ENCODE data around the gene KDSR.
A peak's percentile ranks its signal among the peaks of the same experiment; 100 is the strongest.

Gene KDSR

DNA sequence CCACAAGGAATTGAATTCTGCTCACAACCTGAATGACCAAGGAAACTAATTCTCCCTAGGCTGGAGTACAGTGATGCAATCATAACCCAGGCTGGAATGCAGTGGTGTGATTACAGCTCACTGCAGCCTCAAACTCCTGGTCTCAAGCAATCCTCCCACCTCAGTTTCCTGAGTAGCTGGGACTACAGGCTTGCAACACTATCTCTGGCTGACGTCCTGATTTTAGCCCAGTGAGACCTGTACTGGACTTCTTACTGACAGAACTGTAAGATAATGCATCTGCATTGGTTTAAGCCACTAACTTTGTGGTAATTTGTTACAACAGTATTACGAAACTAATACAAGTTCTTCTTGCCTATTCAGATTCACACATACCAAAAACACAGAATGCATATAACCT, 9.5 kb upstream of the KDSR start:
- Histone ChIP-seq H3K27me3 (ENCODE audit: insufficient read depth, poor library complexity, severe bottlenecking) (no peaks in the 10 kb centered on the region), H3K4me3 (replicated peaks; ENCODE audit: insufficient read depth, low read length) (no peak overlapping the region), H3K27ac (replicated peaks) (no peak overlapping the region)
- no peak for TF ChIP-seq GABPA (IDR thresholded peaks at IDR 0.05; ENCODE audit: low read depth)
- TF ChIP-seq, protein P1, sequence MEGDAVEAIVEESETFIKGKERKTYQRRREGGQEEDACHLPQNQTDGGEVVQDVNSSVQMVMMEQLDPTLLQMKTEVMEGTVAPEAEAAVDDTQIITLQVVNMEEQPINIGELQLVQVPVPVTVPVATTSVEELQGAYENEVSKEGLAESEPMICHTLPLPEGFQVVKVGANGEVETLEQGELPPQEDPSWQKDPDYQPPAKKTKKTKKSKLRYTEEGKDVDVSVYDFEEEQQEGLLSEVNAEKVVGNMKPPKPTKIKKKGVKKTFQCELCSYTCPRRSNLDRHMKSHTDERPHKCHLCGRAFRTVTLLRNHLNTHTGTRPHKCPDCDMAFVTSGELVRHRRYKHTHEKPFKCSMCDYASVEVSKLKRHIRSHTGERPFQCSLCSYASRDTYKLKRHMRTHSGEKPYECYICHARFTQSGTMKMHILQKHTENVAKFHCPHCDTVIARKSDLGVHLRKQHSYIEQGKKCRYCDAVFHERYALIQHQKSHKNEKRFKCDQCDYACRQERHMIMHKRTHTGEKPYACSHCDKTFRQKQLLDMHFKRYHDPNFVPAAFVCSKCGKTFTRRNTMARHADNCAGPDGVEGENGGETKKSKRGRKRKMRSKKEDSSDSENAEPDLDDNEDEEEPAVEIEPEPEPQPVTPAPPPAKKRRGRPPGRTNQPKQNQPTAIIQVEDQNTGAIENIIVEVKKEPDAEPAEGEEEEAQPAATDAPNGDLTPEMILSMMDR (IDR thresholded peaks at IDR 0.05; ENCODE audit: insufficient read depth, low read length), result no peak
- no peak for TF ChIP-seq POLR2AphosphoS5 (IDR thresholded peaks at IDR 0.05; ENCODE audit: low read depth)
- TF ChIP-seq, protein P2, sequence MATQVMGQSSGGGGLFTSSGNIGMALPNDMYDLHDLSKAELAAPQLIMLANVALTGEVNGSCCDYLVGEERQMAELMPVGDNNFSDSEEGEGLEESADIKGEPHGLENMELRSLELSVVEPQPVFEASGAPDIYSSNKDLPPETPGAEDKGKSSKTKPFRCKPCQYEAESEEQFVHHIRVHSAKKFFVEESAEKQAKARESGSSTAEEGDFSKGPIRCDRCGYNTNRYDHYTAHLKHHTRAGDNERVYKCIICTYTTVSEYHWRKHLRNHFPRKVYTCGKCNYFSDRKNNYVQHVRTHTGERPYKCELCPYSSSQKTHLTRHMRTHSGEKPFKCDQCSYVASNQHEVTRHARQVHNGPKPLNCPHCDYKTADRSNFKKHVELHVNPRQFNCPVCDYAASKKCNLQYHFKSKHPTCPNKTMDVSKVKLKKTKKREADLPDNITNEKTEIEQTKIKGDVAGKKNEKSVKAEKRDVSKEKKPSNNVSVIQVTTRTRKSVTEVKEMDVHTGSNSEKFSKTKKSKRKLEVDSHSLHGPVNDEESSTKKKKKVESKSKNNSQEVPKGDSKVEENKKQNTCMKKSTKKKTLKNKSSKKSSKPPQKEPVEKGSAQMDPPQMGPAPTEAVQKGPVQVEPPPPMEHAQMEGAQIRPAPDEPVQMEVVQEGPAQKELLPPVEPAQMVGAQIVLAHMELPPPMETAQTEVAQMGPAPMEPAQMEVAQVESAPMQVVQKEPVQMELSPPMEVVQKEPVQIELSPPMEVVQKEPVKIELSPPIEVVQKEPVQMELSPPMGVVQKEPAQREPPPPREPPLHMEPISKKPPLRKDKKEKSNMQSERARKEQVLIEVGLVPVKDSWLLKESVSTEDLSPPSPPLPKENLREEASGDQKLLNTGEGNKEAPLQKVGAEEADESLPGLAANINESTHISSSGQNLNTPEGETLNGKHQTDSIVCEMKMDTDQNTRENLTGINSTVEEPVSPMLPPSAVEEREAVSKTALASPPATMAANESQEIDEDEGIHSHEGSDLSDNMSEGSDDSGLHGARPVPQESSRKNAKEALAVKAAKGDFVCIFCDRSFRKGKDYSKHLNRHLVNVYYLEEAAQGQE (IDR thresholded peaks at IDR 0.05; ENCODE audit: insufficient replicate concordance, low read depth), result no peak
- no peak for TF ChIP-seq SPI1 (IDR thresholded peaks at IDR 0.05; ENCODE audit: borderline replicate concordance, low read depth)
- peak; percentile 52 to 66 for DNase-seq (ENCODE audit: low read depth in 1 of 2, low spot score in 1 of 2)

DNA sequence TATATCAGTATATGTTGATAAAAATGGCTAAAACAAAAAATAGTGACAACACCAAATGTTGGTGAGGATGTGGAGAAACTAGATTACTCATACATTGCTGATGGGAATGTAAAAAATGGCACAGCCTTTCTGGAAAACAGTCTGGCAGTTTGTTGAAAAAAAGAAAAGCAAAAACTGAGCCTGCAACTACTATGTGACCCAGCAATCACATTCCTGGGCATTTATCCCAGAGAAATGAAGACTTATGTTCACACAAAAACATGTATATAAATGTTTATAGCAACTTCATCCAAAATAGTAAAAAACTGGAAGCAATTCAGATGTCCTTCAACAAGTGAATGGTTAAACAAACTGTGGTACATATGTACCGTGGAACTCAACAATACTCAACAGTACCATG, 7.5 kb upstream of the KDSR start:
- H3K27me3 ChIP-seq (ENCODE audit: insufficient read depth, poor library complexity, severe bottlenecking), result no peaks in the 10 kb centered on the region
- H3K4me3 ChIP-seq (replicated peaks; ENCODE audit: insufficient read depth, low read length), result no peak overlapping the region
- DNase-seq (ENCODE audit: low read depth in 1 of 2, low spot score in 1 of 2), result no peak
- no peak for TF ChIP-seq GABPA (IDR thresholded peaks at IDR 0.05; ENCODE audit: low read depth)
- TF ChIP-seq SPI1 (IDR thresholded peaks at IDR 0.05; ENCODE audit: borderline replicate concordance, low read depth), result no peak
- TF ChIP-seq, protein P2 (IDR thresholded peaks at IDR 0.05; ENCODE audit: insufficient replicate concordance, low read depth), result no peak
- no peak overlapping the region for H3K27ac ChIP-seq (replicated peaks)

DNA sequence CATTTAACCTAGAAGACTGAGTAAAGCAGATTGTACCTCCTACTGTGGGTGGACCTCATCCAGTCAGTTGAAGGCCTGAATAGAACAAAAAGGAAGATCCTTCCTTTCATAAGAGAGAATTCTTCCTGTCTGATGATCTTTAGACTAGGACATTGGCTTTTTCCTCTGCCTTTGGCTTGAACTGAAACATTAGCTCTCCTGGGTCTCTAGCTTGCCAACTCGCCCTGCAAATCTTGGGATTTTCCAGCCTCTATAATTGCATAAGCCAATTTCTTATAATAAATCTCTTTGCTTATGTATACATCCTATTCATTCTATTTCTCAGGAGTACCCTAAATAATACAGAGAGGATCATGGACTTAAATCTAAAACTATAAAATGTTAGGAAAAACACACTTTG, 6.2 kb upstream of the KDSR start:
- Histone ChIP-seq H3K27me3 (ENCODE audit: insufficient read depth, poor library complexity, severe bottlenecking) (no peaks in the 10 kb centered on the region), H3K27ac (replicated peaks) (no peak overlapping the region), H3K4me3 (replicated peaks; ENCODE audit: insufficient read depth, low read length) (no peak overlapping the region)
- no peak for TF ChIP-seq GABPA (IDR thresholded peaks at IDR 0.05; ENCODE audit: low read depth)
- TF ChIP-seq, protein P2 (IDR thresholded peaks at IDR 0.05; ENCODE audit: insufficient replicate concordance, low read depth), result no peak
- TF ChIP-seq, protein P1 (IDR thresholded peaks at IDR 0.05; ENCODE audit: insufficient read depth, low read length), result no peak
- TF ChIP-seq SPI1 (IDR thresholded peaks at IDR 0.05; ENCODE audit: borderline replicate concordance, low read depth), result no peak
- no peak for TF ChIP-seq POLR2AphosphoS5 (IDR thresholded peaks at IDR 0.05; ENCODE audit: low read depth)
- no peak for DNase-seq (ENCODE audit: low read depth in 1 of 2, low spot score in 1 of 2)

Data from HL-60 (cell line).